ENCODE data around the gene IGFALS. TPM values are rescaled to one million over a fixed set of nuclear protein-coding genes. Genes with fewer than 3 reads are reported as not detected.
A peak's percentile ranks its signal among the peaks of the same experiment; 100 is the strongest.

The IGFALS gene
- total and polyA plus RNA-seq, 2 of the 4 experiments (the other 2 are of a cell fraction): not detected

GRCh38 chr16:1825864-1826690 is 32.6 kb upstream of the IGFALS start:
- Histone ChIP-seq H2AK9ac (replicated peaks; ENCODE audit: low read depth, low read length, poor library complexity) (peak overlapping the region; percentile 76), H3K56ac (ENCODE audit: extremely low read depth, insufficient read depth, low read length) (no peak overlapping the region), H3K4ac (ENCODE audit: low read depth, low read length) (no peak overlapping the region), H2BK20ac (ENCODE audit: low read depth, low read length) (no peak overlapping the region), H3K27ac (ENCODE audit: insufficient read depth, low read length) (no peak overlapping the region; the same call in 1 of the 2 replicates), H4K91ac (ENCODE audit: insufficient read depth, low read depth, low read length) (no peak overlapping the region), H3K4me1 (ENCODE audit: control insufficient read depth, insufficient read depth, low read length) (peaks cover 6% of the 10 kb centered on the region; the same call in 1 of the 2 replicates), H3K79me1 (ENCODE audit: low read depth in 1 of 2, low read length in 2 of 2) (peaks cover 18 to 59% of the 10 kb centered on the region in 2 experiments), H4K20me1 (ENCODE audit: insufficient read depth, low read length) (peaks cover 18% of the 10 kb centered on the region; the same call in 1 of the 2 replicates), H3K4me2 (ENCODE audit: low read depth, low read length) (peak overlapping the region; percentile 97), H3K36me3 (ENCODE audit: control insufficient read depth, insufficient read depth, low read length) (peaks cover 6% of the 10 kb centered on the region), H2AK5ac (ENCODE audit: low read depth, low read length) (no peak overlapping the region), H3K4me3 (ENCODE audit: insufficient read depth, low read depth, low read length) (peak overlapping the region; percentile 73), H4K8ac (ENCODE audit: low read depth in 2 of 2, low read length in 2 of 2) (peak overlapping the region; percentile 26 to 41; a peak in 1 of 4 replicates), H2BK5ac (ENCODE audit: low read depth, low read length, poor library complexity, severe bottlenecking) (no peak overlapping the region), H2AFZ (replicated peaks; ENCODE audit: low read length, poor library complexity) (peak overlapping the region; percentile 100), H3K23ac (ENCODE audit: low read depth, low read length) (peak overlapping the region; percentile 76; the same call in 1 of the 2 replicates), H3K14ac (replicated peaks; ENCODE audit: low read depth, low read length) (no peak overlapping the region), H4K5ac (ENCODE audit: low read depth, low read length) (no peak overlapping the region), H3K27me3 (ENCODE audit: control insufficient read depth, insufficient read depth, low read length) (no peaks in the 10 kb centered on the region), H3K9me3 (ENCODE audit: control insufficient read depth, insufficient read depth, low read length) (no peaks in the 10 kb centered on the region), H2BK120ac (ENCODE audit: low read depth, low read length) (no peak overlapping the region), H2BK15ac (ENCODE audit: low read depth, low read length) (no peak overlapping the region), H3K9ac (ENCODE audit: low read depth, low read length) (peak overlapping the region; percentile 57; the same call in 1 of the 2 replicates), H3K18ac (ENCODE audit: low read depth, low read length) (no peak overlapping the region), H3K9me1 (ENCODE audit: insufficient read depth, low read length) (peaks cover 6% of the 10 kb centered on the region)
- in situ Hi-C loops (cut with MboI; ENCODE audit: low sequenced_read_pairs): no loop called here
- dilution Hi-C loops (cut with HindIII; ENCODE audit: low sequenced_read_pairs, unreplicated experiment): no loop called here
- peak; percentile 48 for DNase-seq
- ATAC-seq (ENCODE audit: low read depth): peak; percentile 65
- intact Hi-C loops (cut with micrococcal nuclease): loop anchor here (5.0 kb wide), 1 partner anchor 44 kb away; the partner anchor contains the start of genes NUBP2 and SPSB3
- ChIA-PET POLR2A (ENCODE audit: unreplicated experiment) (no interaction called here), CTCF (no interaction called here)
- TF ChIP-seq NFE2L2 (IDR thresholded peaks at IDR 0.05; ENCODE audit: low read depth, low read length): no peak
- TF ChIP-seq MXI1 (IDR thresholded peaks at IDR 0.05; ENCODE audit: borderline replicate concordance, low read depth, low read length): 0 out of 2 replicates have a peak, but pooled peaks have one; percentile 56
- TF ChIP-seq RCOR1 (IDR thresholded peaks at IDR 0.05; ENCODE audit: insufficient replicate concordance, low read length): peak; percentile 12
- TF ChIP-seq CTCF (conservative IDR thresholded peaks at IDR 0.05; ENCODE audit: low read depth, low read length): 0 out of 2 replicates have a peak, but pooled peaks have one; percentile 7
- TF ChIP-seq FOS (IDR thresholded peaks at IDR 0.05; ENCODE audit: low read depth, low read length): no peak
- TF ChIP-seq MAZ (IDR thresholded peaks at IDR 0.05; ENCODE audit: borderline replicate concordance, low read depth, low read length): no peak
- no peak for TF ChIP-seq SMC3 (IDR thresholded peaks at IDR 0.05; ENCODE audit: low read depth, low read length)
- no TSS peak for BruUV-seq (replicated peaks)
- 2% methylated on average over 62 of the region's 96 CpGs; no CpG with 5 or more reads in 1 of the 2 experiments for WGBS, 2 experiments (ENCODE audit: extremely low coverage in 2 of 2, insufficient read length in 1 of 2)
